A673 (cell line): Measurements from ENCODE around the gene SPIRE2. TPM values are rescaled to one million over a fixed set of nuclear protein-coding genes. Genes with fewer than 3 reads are reported as not detected.

Experiments
- BruUV-seq: library from RNA; stranded (reverse); fragments of 400-500 nt; replicated peaks from 2 replicates; lab custom pipeline; 2021; lab: Mats Ljungman, UMichigan
- CTCF ChIA-PET: fragments of 300-600 bp; sonication (Branson Sonifier 250); formaldehyde crosslinking; loops from one replicate; lab custom pipeline; 2022; ENCODE audit warnings: antibody characterized with exemption; lab: Charles Lee
- POLR2A ChIA-PET: fragments of 300-600 bp; sonication (Branson Sonifier 250); formaldehyde crosslinking; loops from one replicate; lab custom pipeline; 2022; ENCODE audit warnings: antibody characterized with exemption; ENCODE audit not compliant: low non-redundant PET; lab: Charles Lee
- DNase-seq: peaks from one replicate; pipeline ENCODE4 v3.0.0-alpha.2; 2015; ENCODE audit warnings: low spot score
- H3K27ac ChIP-seq: fragments of 200-600 bp; sonication (generic); 2 replicates; pipeline ENCODE4 v1.5.1; 2016; ENCODE audit warnings: mixed run types, low read depth, mild to moderate bottlenecking, mixed read lengths, antibody characterized with exemption, low read length; ENCODE audit not compliant: poor library complexity, severe bottlenecking
- H3K27me3 ChIP-seq: fragments of 200-600 bp; sonication (generic); replicated peaks from 2 replicates; pipeline ENCODE4 v1.6.1; 2017; ENCODE audit warnings: mixed run types, low read depth, mild to moderate bottlenecking, mixed read lengths, antibody characterized with exemption, low read length; ENCODE audit not compliant: insufficient read depth, poor library complexity
- H3K36me3 ChIP-seq: fragments of 200-600 bp; sonication (generic); 2 replicates; pipeline ENCODE4 v1.6.1; 2016; ENCODE audit warnings: mixed run types, mild to moderate bottlenecking, mixed read lengths, antibody characterized with exemption, low read length; ENCODE audit not compliant: insufficient read depth, poor library complexity, severe bottlenecking
- H3K4me1 ChIP-seq: fragments of 200-600 bp; sonication (generic); 2 replicates; pipeline ENCODE4 v1.6.1; 2017; ENCODE audit warnings: mixed run types, mild to moderate bottlenecking, mixed read lengths, antibody characterized with exemption, low read length; ENCODE audit not compliant: insufficient read depth, poor library complexity, severe bottlenecking
- H3K4me3 ChIP-seq: fragments of 200-600 bp; sonication (generic); 2 replicates; pipeline ENCODE4 v1.5.1; 2016; ENCODE audit warnings: low read depth, mixed run types, mild to moderate bottlenecking, mixed read lengths, low read length; ENCODE audit not compliant: poor library complexity, severe bottlenecking
- H3K9me3 ChIP-seq: fragments of 200-600 bp; sonication (generic); 2 replicates; pipeline ENCODE4 v1.6.1; 2016; ENCODE audit warnings: mixed run types, low read depth, mild to moderate bottlenecking, mixed read lengths, antibody characterized with exemption, low read length; ENCODE audit not compliant: poor library complexity, severe bottlenecking
- EZH2 ChIP-seq: fragments of 200-600 bp; sonication (generic); IDR thresholded peaks from 2 replicates; pipeline ENCODE4 v1.6.1; 2017; ENCODE audit warnings: borderline replicate concordance, low read depth, mild to moderate bottlenecking, mixed read lengths, antibody characterized with exemption, low read length; ENCODE audit not compliant: poor library complexity, severe bottlenecking
- intact Hi-C: fragments of 100-400 bp; cut with micrococcal nuclease; formaldehyde crosslinking; loops from one replicate; pipeline ENCODE4 v1.10.0; 2022; ENCODE audit not compliant: unreplicated experiment
- total RNA-seq: library from RNA; stranded (reverse); gene quantifications from 2 replicates; pipeline ENCODE4 v1.2.3, GENCODE V29; 2021
- TF ChIP-seq, protein P1 (sequence below): fragments of 300-800, 200-600 bp; sonication (generic); conservative IDR thresholded peaks from 2 replicates; pipeline ENCODE4 v1.5.1; 2017; ENCODE audit warnings: low read depth, mild to moderate bottlenecking, antibody characterized with exemption, low read length, moderate library complexity, mixed read lengths

Gene SPIRE2
- total RNA-seq, 1 experiment from 2014 or later = 18.9 TPM

DNA sequence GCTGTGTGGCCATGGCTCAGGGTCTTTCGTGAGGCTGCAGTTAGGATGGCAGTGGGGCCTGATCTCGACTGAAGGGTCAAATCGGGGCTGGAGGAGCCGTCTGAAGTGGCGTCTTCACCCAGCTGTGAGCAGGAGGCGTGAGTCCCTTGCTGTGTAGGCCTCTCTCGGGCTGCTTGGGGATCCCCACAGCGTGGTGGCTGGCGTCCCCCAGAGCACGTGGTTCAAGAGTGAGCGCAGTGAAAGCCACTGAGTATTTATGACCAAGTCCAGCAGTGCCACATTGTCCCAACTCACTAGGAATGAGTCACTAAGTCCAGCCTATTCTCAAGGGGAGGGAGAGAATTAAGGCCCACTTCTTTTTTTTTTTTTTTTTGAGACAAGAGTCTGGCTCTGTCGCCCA, 33.4 kb downstream of the SPIRE2 start:
- CTCF ChIA-PET = interaction anchor here (0.6 to 1.7 kb wide), 5 partner anchors 12 to 162 kb away, joined by 3 to 7 read pairs (median 5); partner anchors contain the start of gene TCF25
- no peak for TF ChIP-seq EZH2
- TF ChIP-seq, protein P1, sequence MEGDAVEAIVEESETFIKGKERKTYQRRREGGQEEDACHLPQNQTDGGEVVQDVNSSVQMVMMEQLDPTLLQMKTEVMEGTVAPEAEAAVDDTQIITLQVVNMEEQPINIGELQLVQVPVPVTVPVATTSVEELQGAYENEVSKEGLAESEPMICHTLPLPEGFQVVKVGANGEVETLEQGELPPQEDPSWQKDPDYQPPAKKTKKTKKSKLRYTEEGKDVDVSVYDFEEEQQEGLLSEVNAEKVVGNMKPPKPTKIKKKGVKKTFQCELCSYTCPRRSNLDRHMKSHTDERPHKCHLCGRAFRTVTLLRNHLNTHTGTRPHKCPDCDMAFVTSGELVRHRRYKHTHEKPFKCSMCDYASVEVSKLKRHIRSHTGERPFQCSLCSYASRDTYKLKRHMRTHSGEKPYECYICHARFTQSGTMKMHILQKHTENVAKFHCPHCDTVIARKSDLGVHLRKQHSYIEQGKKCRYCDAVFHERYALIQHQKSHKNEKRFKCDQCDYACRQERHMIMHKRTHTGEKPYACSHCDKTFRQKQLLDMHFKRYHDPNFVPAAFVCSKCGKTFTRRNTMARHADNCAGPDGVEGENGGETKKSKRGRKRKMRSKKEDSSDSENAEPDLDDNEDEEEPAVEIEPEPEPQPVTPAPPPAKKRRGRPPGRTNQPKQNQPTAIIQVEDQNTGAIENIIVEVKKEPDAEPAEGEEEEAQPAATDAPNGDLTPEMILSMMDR = no peak
- intact Hi-C loops = loop anchor here (5.0 to 10.0 kb wide), 2 partner anchors 109 to 157 kb away; partner anchors contain the start of gene SPATA2L
- H3K36me3 ChIP-seq = no peaks in the 10 kb centered on the region
- no peaks in the 10 kb centered on the region for H3K4me1 ChIP-seq
- no peaks in the 10 kb centered on the region for H3K9me3 ChIP-seq
- POLR2A ChIA-PET = interaction anchor here (0.7 kb wide), 1 partner anchor 85 kb away, joined by 10 read pairs; no protein-coding TSS in a partner anchor
- H3K27me3 ChIP-seq = no peaks in the 10 kb centered on the region
- no peak overlapping the region for H3K4me3 ChIP-seq
- no peak overlapping the region for H3K27ac ChIP-seq
- BruUV-seq = no TSS peak
- DNase-seq = no peak

DNA sequence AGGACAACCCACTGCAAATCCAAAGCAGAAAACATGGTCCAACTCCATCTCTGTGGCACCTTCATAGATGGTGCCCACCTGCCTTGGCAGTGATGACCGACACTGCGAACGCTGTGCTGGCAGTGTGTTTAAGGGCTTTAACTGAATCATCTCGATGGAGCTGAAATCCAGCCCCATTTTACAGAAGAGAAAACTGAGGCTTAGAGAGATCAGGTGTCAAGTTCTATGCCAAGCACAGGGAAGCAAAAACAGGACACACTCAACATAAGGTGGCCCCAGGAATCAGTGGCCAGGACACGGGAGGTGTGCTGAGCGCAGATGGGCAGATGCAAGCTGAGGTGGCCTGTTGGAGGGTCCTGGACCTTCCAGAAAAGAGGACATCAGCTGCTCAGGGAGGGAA, 34.5 kb downstream of the SPIRE2 start:
- BruUV-seq = no TSS peak
- DNase-seq = no peak
- intact Hi-C loops = loop anchor here (5.0 to 10.0 kb wide), 2 partner anchors 110 to 158 kb away; partner anchors contain the start of gene SPATA2L
- no peak for TF ChIP-seq EZH2
- TF ChIP-seq, protein P1 = no peak
- POLR2A ChIA-PET = no interaction called here
- CTCF ChIA-PET = no interaction called here
- Histone ChIP-seq H3K27ac (no peak overlapping the region), H3K36me3 (peaks cover under 1% of the 10 kb centered on the region), H3K9me3 (peaks cover 2% of the 10 kb centered on the region), H3K4me3 (no peak overlapping the region), H3K4me1 (no peaks in the 10 kb centered on the region), H3K27me3 (no peaks in the 10 kb centered on the region)

DNA sequence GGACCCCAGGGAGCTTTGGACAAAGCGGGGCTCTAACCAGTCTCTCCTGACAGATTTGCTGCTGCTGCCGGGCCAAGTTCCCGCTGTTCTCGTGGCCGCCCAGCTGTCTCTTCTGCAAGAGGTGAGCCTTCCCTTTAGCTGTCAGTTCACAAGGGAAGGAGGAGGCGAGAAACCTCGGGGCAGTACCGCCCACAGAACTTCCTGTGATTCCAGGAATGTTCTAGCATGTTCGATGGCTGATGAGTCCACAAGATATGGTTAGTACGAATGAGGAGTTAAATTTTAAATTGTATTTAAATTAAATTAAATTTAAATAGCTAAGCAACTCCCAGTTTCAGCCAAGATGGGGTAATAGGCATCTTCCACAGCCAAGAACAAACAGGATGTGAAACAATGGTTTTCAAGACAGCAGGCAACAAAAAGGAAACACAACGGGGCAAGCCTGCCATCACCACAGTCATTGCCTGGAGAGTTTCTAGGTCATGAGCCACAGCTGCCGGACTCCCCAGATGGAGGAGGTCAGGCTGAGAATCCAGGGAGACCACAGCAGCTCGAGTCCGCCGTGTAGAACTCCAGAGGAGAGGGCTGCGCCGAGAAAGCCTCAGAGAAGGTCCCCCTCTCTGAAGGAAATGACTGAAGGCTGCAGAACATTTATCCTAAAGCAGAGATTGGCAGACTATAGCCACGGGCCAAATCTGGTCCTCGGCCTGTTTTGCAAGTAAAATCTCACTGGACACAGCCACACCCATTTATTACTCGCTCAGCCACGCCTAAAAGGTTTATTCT, 35.7 kb downstream of the SPIRE2 start:
- peaks cover 8% of the 10 kb centered on the region for H3K9me3 ChIP-seq
- H3K27me3 ChIP-seq = no peaks in the 10 kb centered on the region
- H3K4me1 ChIP-seq = no peaks in the 10 kb centered on the region
- ChIA-PET CTCF (interaction anchor here (0.5 to 0.8 kb wide), 2 partner anchors 9 to 61 kb away, joined by 6 to 13 read pairs; partner anchors contain the start of gene TCF25), POLR2A (no interaction called here)
- H3K4me3 ChIP-seq = no peak overlapping the region
- no peak overlapping the region for H3K27ac ChIP-seq
- DNase-seq = no peak
- TF ChIP-seq, protein P1 = no peak
- no peak for TF ChIP-seq EZH2
- H3K36me3 ChIP-seq = peaks cover 4% of the 10 kb centered on the region
- intact Hi-C loops = loop anchor here (5.0 to 10.0 kb wide), 2 partner anchors 112 to 159 kb away; partner anchors contain the start of gene SPATA2L
- BruUV-seq = no TSS peak
